ENCODE data around the gene NDC80. TPM values are rescaled to one million over a fixed set of nuclear protein-coding genes. Genes with fewer than 3 reads are reported as not detected.

NDC80 gene
- total and polyA plus RNA-seq, 4 experiments from 2014 or later, result 2.1 to 6.4 (median 5.0) TPM

DNA sequence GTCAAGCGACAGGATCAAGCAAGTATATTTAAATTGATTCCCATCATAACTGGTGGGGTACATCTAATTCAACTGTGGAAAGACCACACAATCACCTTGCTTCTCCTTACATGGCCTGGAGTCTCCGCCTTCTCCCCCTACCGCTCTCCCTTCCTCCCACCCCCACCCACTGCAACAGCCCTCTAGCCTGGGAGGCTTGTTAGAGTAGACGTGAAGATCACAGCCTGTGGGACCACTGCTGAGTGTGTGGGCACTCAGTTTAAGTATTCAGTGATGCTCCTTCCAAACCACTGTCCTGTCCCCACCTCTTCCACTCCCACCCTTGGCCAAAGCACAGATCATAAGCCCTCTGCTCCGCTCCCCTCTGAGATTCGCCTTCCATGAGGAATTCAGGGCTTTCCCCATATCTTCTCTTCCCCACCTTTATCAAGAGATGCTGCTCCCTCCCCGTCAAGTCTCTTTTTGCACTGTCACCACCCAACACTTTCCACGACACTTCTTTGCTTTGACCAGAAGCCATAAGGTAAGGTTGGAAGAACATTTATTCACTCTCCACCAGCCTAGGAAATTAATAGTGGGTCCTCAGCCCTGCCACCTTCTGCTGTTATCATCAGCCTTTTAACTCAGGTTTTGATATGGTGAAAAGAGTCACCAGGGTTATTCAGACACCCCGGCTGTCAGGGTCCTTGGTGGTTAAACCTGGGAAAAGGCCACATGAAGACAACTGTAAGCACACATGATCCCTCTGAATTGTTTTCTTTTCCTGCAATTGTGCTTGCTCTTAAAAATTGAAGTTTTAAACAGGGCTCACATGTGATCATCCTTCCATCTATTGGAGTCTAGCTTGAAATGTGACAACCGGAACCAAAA lies 1.8 kb upstream of the NDC80 start:
- Histone ChIP-seq H3K27ac (ENCODE audit: low read depth, low read length) (peak overlapping the region; percentile 99), H3K4me1 (ENCODE audit: insufficient read depth, low read length) (peaks cover 44% of the 10 kb centered on the region), H3K9me3 (ENCODE audit: control insufficient read depth in 1 of 2, low read length in 2 of 2) (no peaks in the 10 kb centered on the region), H3K27me3 (ENCODE audit: insufficient read depth, low read length) (no peaks in the 10 kb centered on the region), H3K36me3 (ENCODE audit: insufficient read depth, low read length) (no peaks in the 10 kb centered on the region), H3K4me3 (ENCODE audit: low read length in 2 of 2) (no peak overlapping the region)
- peak overlapping the region; percentile 17 to 100 (median 100) for H3K4me3 Mint-ChIP-seq
- H3K27ac Mint-ChIP-seq, result peak overlapping the region; percentile 29 to 100 (median 52)
- POLR2A ChIA-PET (ENCODE audit: partially characterized antibody), result interaction anchor here (0.8 to 8.6 kb wide), 10 partner anchors 11 to 212 kb away, joined by 3 to 261 read pairs (median 26); partner anchors contain the start of gene SMCHD1
- CTCF ChIA-PET (ENCODE audit: partially characterized antibody), result interaction anchor here (0.9 to 3.1 kb wide), 7 partner anchors 18 to 493 kb away, joined by 3 to 28 read pairs (median 5); partner anchors contain the start of gene SMCHD1
- no peaks in the 10 kb centered on the region for H3K27me3 Mint-ChIP-seq
- H3K36me3 Mint-ChIP-seq, result peaks cover 15 to 37% of the 10 kb centered on the region in 2 donors
- intact Hi-C loops (cut with micrococcal nuclease), result loop anchor here (2.0 kb wide), 2 partner anchors 19 to 677 kb away; partner anchors contain the start of gene MYL12A
- peaks cover 43 to 75% (median 58%) of the 10 kb centered on the region in 4 donors for H3K4me1 Mint-ChIP-seq
- DNase-seq, result no peak
- peaks cover 0 to 8% (median 0%) of the 10 kb centered on the region in 8 donors for H3K9me3 Mint-ChIP-seq

DNA sequence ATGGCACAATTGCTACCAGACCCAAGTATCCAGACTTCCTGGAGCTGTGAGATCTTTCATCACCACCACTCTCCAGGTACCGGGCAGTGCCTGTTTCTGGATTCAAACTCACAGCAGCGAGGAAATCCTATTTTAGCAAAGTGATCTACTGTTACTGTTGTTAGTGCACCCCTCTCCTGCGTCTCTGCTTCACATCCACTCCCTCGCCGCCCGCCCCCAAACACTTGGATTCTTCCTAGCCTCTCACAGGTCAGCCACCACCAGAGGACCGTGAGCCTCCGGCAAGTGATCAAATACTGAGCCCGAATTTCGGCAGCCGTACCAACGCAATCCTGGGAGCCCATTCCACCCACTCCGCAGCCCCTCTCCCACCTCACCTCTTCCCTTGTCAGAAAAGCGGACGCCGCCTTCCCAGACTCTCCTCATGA lies 571 bp upstream of the NDC80 start:
- Histone ChIP-seq H3K27me3 (ENCODE audit: insufficient read depth, low read length) (no peaks in the 10 kb centered on the region), H3K4me1 (ENCODE audit: insufficient read depth, low read length) (peaks cover 44% of the 10 kb centered on the region), H3K4me3 (ENCODE audit: low read length in 2 of 2) (peak overlapping the region; percentile 80 to 88), H3K27ac (ENCODE audit: low read depth, low read length) (peak overlapping the region; percentile 99), H3K9me3 (ENCODE audit: control insufficient read depth in 1 of 2, low read length in 2 of 2) (no peaks in the 10 kb centered on the region), H3K36me3 (ENCODE audit: insufficient read depth, low read length) (no peaks in the 10 kb centered on the region)
- CTCF ChIA-PET (ENCODE audit: partially characterized antibody), result interaction anchor here (0.8 to 3.1 kb wide), 11 partner anchors 17 to 492 kb away, joined by 3 to 28 read pairs (median 4); partner anchors contain the start of gene SMCHD1
- intact Hi-C loops (cut with micrococcal nuclease), result loop anchor here (1.0 to 2.0 kb wide), 5 partner anchors 18 to 676 kb away; partner anchors contain the start of genes MYL12A and SMCHD1
- peaks cover 0 to 8% (median 0%) of the 10 kb centered on the region in 8 donors for H3K9me3 Mint-ChIP-seq
- H3K36me3 Mint-ChIP-seq, result peaks cover 4 to 29% of the 10 kb centered on the region in 2 donors
- no peaks in the 10 kb centered on the region for H3K27me3 Mint-ChIP-seq
- peak overlapping the region; percentile 99 to 100 (median 100) for H3K27ac Mint-ChIP-seq
- H3K4me3 Mint-ChIP-seq, result peak overlapping the region; percentile 99 to 100 (median 100)
- POLR2A ChIA-PET (ENCODE audit: partially characterized antibody), result interaction anchor here (0.6 to 8.6 kb wide), 27 partner anchors 8 to 1023 kb away, joined by 3 to 261 read pairs (median 4); partner anchors contain the start of gene SMCHD1
- DNase-seq, result peak in 1 of 5 donors; percentile 78
- H3K4me1 Mint-ChIP-seq, result peaks cover 41 to 71% (median 54%) of the 10 kb centered on the region in 4 donors

DNA sequence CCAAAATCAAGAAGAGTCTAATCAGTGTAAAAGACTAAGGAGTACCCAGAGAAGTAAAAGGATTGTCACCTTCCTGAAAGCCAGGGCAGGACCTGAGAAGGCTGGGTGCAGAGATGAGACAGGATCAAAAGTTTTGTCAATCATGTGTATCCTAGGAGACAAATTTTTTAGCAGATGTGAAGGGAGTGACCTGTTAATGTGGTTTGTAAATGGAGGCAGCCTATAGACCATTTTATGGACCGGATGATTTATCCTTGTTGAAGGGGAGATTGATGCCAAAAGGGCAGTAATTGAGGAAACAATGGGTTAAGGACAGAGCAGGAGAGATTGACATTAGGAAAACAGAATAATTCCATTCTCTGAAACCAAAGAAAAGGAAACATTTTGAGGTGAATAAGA lies 813 bp downstream of the NDC80 start:
- H3K9me3 ChIP-seq (ENCODE audit: control insufficient read depth in 1 of 2, low read length in 2 of 2), result no peaks in the 10 kb centered on the region
- intact Hi-C loops (cut with micrococcal nuclease), result no loop called here
- ChIA-PET CTCF (ENCODE audit: partially characterized antibody) (interaction anchor here (1.0 to 3.1 kb wide), 7 partner anchors 15 to 85 kb away, joined by 3 to 28 read pairs (median 5); partner anchors contain the start of gene SMCHD1), POLR2A (ENCODE audit: partially characterized antibody) (interaction anchor here (1.2 to 8.6 kb wide), 13 partner anchors 10 to 494 kb away, joined by 3 to 261 read pairs (median 7); partner anchors contain the start of gene SMCHD1)
- H3K4me1 Mint-ChIP-seq, result peaks cover 41 to 70% (median 55%) of the 10 kb centered on the region in 4 donors
- H3K27ac Mint-ChIP-seq, result peak overlapping the region; percentile 99 to 100 (median 100)
- H3K27me3 ChIP-seq (ENCODE audit: insufficient read depth, low read length), result no peaks in the 10 kb centered on the region
- peak in 3 of 5 donors; percentile 14 to 28 (median 17) for DNase-seq
- peak overlapping the region; percentile 99 to 100 (median 100) for H3K4me3 Mint-ChIP-seq
- H3K36me3 ChIP-seq (ENCODE audit: insufficient read depth, low read length), result no peaks in the 10 kb centered on the region
- peaks cover 0 to 8% (median 0%) of the 10 kb centered on the region in 8 donors for H3K9me3 Mint-ChIP-seq
- no peaks in the 10 kb centered on the region for H3K27me3 Mint-ChIP-seq
- H3K27ac ChIP-seq (ENCODE audit: low read depth, low read length), result peak overlapping the region; percentile 99
- H3K36me3 Mint-ChIP-seq, result peaks cover 0 to 19% of the 10 kb centered on the region in 2 donors
- H3K4me1 ChIP-seq (ENCODE audit: insufficient read depth, low read length), result peaks cover 44% of the 10 kb centered on the region
- peak overlapping the region; percentile 80 to 88 for H3K4me3 ChIP-seq (ENCODE audit: low read length in 2 of 2)

DNA sequence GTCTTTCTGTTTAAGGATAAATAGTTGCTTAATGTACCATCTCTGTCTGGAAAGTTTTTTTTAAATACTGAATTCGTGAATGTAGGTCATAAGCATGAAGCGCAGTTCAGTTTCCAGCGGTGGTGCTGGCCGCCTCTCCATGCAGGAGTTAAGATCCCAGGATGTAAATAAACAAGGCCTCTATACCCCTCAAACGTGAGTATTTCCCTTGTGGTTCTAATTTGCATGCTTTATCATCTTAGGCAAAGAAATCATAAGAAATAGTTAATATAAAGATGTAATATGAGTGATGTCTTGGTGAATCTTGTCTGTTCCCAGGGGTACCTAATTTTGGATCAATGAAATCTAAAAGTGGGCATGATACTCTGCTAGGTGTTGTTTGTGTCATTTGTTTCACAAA lies 1.5 kb downstream of the NDC80 start:
- no peaks in the 10 kb centered on the region for H3K9me3 ChIP-seq (ENCODE audit: control insufficient read depth in 1 of 2, low read length in 2 of 2)
- peaks cover 50% of the 10 kb centered on the region for H3K4me1 ChIP-seq (ENCODE audit: insufficient read depth, low read length)
- ChIA-PET POLR2A (ENCODE audit: partially characterized antibody) (interaction anchor here (6.0 to 8.6 kb wide), 5 partner anchors 16 to 85 kb away, joined by 40 to 261 read pairs (median 66); partner anchors contain the start of gene SMCHD1), CTCF (ENCODE audit: partially characterized antibody) (interaction anchor here (0.9 to 3.6 kb wide), 4 partner anchors 16 to 164 kb away, joined by 4 to 16 read pairs (median 8); partner anchors contain the start of gene SMCHD1)
- H3K4me3 ChIP-seq (ENCODE audit: low read length in 2 of 2), result peak overlapping the region in 1 of 2 donors; percentile 19
- Mint-ChIP-seq H3K27me3 (no peaks in the 10 kb centered on the region), H3K27ac (peak overlapping the region; percentile 87 to 100 (median 100)), H3K4me1 (peaks cover 40 to 70% (median 56%) of the 10 kb centered on the region in 4 donors), H3K9me3 (peaks cover 0 to 8% (median 0%) of the 10 kb centered on the region in 8 donors), H3K36me3 (peaks cover 0 to 14% of the 10 kb centered on the region in 2 donors), H3K4me3 (peak overlapping the region; percentile 65 to 100 (median 88))
- intact Hi-C loops (cut with micrococcal nuclease), result no loop called here
- no peaks in the 10 kb centered on the region for H3K36me3 ChIP-seq (ENCODE audit: insufficient read depth, low read length)
- no peaks in the 10 kb centered on the region for H3K27me3 ChIP-seq (ENCODE audit: insufficient read depth, low read length)
- H3K27ac ChIP-seq (ENCODE audit: low read depth, low read length), result peak overlapping the region; percentile 99
- no peak for DNase-seq

DNA sequence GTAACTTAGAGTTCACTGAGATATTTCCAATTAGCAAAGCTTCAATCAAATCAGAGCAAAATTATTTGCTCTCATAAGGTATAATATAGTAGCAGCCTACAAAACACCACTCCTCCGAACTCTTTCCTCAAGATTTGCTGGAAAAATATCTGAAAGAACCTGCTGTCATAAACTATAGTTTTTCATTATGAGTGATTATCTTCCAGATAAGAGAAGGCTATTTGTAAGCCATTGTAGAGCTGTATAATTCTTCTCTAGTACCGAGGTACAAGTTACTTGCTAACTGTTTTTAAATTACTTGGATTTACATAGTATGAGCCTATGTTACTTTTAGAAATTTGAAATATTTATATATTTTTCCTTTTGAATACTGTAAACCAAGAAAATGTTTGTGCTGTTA lies 2.1 kb downstream of the NDC80 start:
- Mint-ChIP-seq H3K4me3 (peak overlapping the region in 7 of 8 donors; percentile 17 to 100 (median 99)), H3K27me3 (no peaks in the 10 kb centered on the region), H3K9me3 (peaks cover 0 to 8% (median 0%) of the 10 kb centered on the region in 8 donors), H3K4me1 (peaks cover 41 to 70% (median 57%) of the 10 kb centered on the region in 4 donors), H3K36me3 (peaks cover 0 to 14% of the 10 kb centered on the region in 2 donors), H3K27ac (peak overlapping the region; percentile 76 to 100 (median 99))
- ChIA-PET POLR2A (ENCODE audit: partially characterized antibody) (interaction anchor here (0.6 to 8.6 kb wide), 9 partner anchors 11 to 84 kb away, joined by 3 to 261 read pairs (median 40); partner anchors contain the start of gene SMCHD1), CTCF (ENCODE audit: partially characterized antibody) (interaction anchor here (0.9 to 3.6 kb wide), 8 partner anchors 9 to 163 kb away, joined by 3 to 16 read pairs (median 4); partner anchors contain the start of gene SMCHD1)
- Histone ChIP-seq H3K27ac (ENCODE audit: low read depth, low read length) (peak overlapping the region; percentile 99), H3K27me3 (ENCODE audit: insufficient read depth, low read length) (no peaks in the 10 kb centered on the region), H3K9me3 (ENCODE audit: control insufficient read depth in 1 of 2, low read length in 2 of 2) (no peaks in the 10 kb centered on the region), H3K4me1 (ENCODE audit: insufficient read depth, low read length) (peaks cover 55% of the 10 kb centered on the region), H3K36me3 (ENCODE audit: insufficient read depth, low read length) (no peaks in the 10 kb centered on the region), H3K4me3 (ENCODE audit: low read length in 2 of 2) (peak overlapping the region in 1 of 2 donors; percentile 19)
- DNase-seq, result no peak
- intact Hi-C loops (cut with micrococcal nuclease), result no loop called here

DNA sequence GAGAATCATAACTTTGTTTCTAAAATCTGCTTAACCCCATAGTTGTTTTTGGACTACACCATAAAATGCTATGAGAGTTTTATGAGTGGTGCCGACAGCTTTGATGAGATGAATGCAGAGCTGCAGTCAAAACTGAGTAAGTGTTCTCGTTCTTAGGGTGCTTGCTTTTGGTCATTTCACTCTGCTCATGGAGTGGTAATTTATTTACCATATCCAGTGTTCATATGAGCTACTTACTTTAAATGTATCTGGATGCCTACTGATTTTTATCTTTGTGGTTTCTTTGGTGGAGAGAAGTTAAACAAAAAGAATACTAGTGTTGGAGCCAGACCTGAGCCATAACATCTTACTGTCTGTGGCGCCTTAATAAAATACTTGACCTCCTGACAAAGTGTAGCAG lies 16.4 kb downstream of the NDC80 start:
- ChIA-PET CTCF (ENCODE audit: partially characterized antibody) (interaction anchor here (0.9 to 4.1 kb wide), 8 partner anchors 8 to 49 kb away, joined by 3 to 19 read pairs (median 6); partner anchors contain the start of genes METTL4 and NDC80), POLR2A (ENCODE audit: partially characterized antibody) (interaction anchor here (1.7 to 8.7 kb wide), 5 partner anchors 14 to 69 kb away, joined by 5 to 121 read pairs (median 66); partner anchors contain the start of genes METTL4, NDC80 and SMCHD1)
- Histone ChIP-seq H3K9me3 (ENCODE audit: control insufficient read depth in 1 of 2, low read length in 2 of 2) (no peaks in the 10 kb centered on the region), H3K27ac (ENCODE audit: low read depth, low read length) (no peak overlapping the region), H3K4me3 (ENCODE audit: low read length in 2 of 2) (no peak overlapping the region), H3K36me3 (ENCODE audit: insufficient read depth, low read length) (no peaks in the 10 kb centered on the region), H3K4me1 (ENCODE audit: insufficient read depth, low read length) (peaks cover 42% of the 10 kb centered on the region), H3K27me3 (ENCODE audit: insufficient read depth, low read length) (no peaks in the 10 kb centered on the region)
- Mint-ChIP-seq H3K27me3 (no peaks in the 10 kb centered on the region), H3K27ac (peak overlapping the region in 5 of 7 donors; percentile 46 to 85 (median 68)), H3K9me3 (no peaks in the 10 kb centered on the region), H3K4me3 (peak overlapping the region in 6 of 8 donors; percentile 18 to 73 (median 54)), H3K4me1 (peaks cover 21 to 55% (median 31%) of the 10 kb centered on the region in 4 donors), H3K36me3 (no peaks in the 10 kb centered on the region)
- DNase-seq, result no peak
- intact Hi-C loops (cut with micrococcal nuclease), result loop anchor here (2.0 to 5.0 kb wide), 3 partner anchors 17 to 70 kb away; partner anchors contain the start of genes METTL4, NDC80 and SMCHD1

Data from CD4-positive, alpha-beta memory T cell (primary cell).